Endodermal cell (in vitro differentiated cells): ENCODE data around the gene NID1. TPM values are rescaled to one million over a fixed set of nuclear protein-coding genes. Genes with fewer than 3 reads are reported as not detected.

Experiments
- DNase-seq: peaks from one replicate; pipeline ENCODE4 v3.0.0-alpha.2; 2017
- H3K27ac ChIP-seq: 2 replicates; pipeline ENCODE4 v1.5.1; 2013; ENCODE audit warnings: mild to moderate bottlenecking, low read depth, low read length, moderate library complexity
- H3K27me3 ChIP-seq: 2 replicates; pipeline ENCODE4 v1.6.1; 2013; ENCODE audit warnings: mild to moderate bottlenecking, low read length, moderate library complexity; ENCODE audit not compliant: insufficient read depth, control insufficient read depth, poor library complexity, severe bottlenecking
- H3K36me3 ChIP-seq: 2 replicates; pipeline ENCODE4 v1.7.0; 2013; ENCODE audit warnings: mild to moderate bottlenecking, low read length, moderate library complexity; ENCODE audit not compliant: control insufficient read depth, insufficient read depth
- H3K4me1 ChIP-seq: one replicate; pipeline ENCODE4 v1.7.0; 2013; ENCODE audit warnings: low read length; ENCODE audit not compliant: control insufficient read depth, insufficient read depth
- H3K4me3 ChIP-seq: 2 replicates; pipeline ENCODE4 v1.5.1; 2013; ENCODE audit warnings: mild to moderate bottlenecking, low read length, moderate library complexity
- H3K9ac ChIP-seq: 2 replicates; pipeline ENCODE4 v1.6.1; 2013; ENCODE audit warnings: mild to moderate bottlenecking, low read length, moderate library complexity; ENCODE audit not compliant: poor library complexity, severe bottlenecking; ENCODE audit errors: extremely low read depth
- H3K9me3 ChIP-seq: 2 replicates; pipeline ENCODE4 v1.6.1; 2013; ENCODE audit warnings: mild to moderate bottlenecking, low read length, moderate library complexity; ENCODE audit not compliant: control insufficient read depth
- H3K27ac Mint-ChIP-seq: 2 replicates; pipeline ENCODE4 v1.8.0; 2020; ENCODE audit warnings: mixed read lengths
- H3K27me3 Mint-ChIP-seq: 2 replicates; pipeline ENCODE4 v1.8.0; 2021; ENCODE audit warnings: mild to moderate bottlenecking, mixed read lengths; ENCODE audit not compliant: insufficient read depth
- H3K36me3 Mint-ChIP-seq: 2 replicates; pipeline ENCODE4 v1.8.0; 2020; ENCODE audit warnings: low read depth, mixed read lengths
- H3K4me1 Mint-ChIP-seq: 2 replicates; pipeline ENCODE4 v1.8.0; 2020; ENCODE audit warnings: mixed read lengths
- H3K4me3 Mint-ChIP-seq: 2 replicates; pipeline ENCODE4 v1.8.0; 2020; ENCODE audit warnings: mild to moderate bottlenecking, moderate library complexity, mixed read lengths
- H3K9me3 Mint-ChIP-seq: 2 replicates; pipeline ENCODE4 v1.8.0; 2020; ENCODE audit warnings: mild to moderate bottlenecking, mixed read lengths
- CTCF ChIP-seq: fragments of 200-600 bp; sonication (generic); conservative IDR thresholded peaks from 2 replicates; pipeline ENCODE4 v1.5.0; 2021; ENCODE audit warnings: antibody characterized with exemption, mild to moderate bottlenecking
- WGBS, 2 experiments: methylation state at CpG; one replicate each; pipeline versions ENCODE4 v1.1.5 to v1.1.7; 2013; ENCODE audit warnings: missing lambda C conversion rate in 2 of 2, mixed read lengths in 1 of 2; ENCODE audit not compliant: insufficient coverage in 1 of 2, insufficient read length in 1 of 2; 5-methylcytosine and 5-hydroxymethylcytosine counted together
- total RNA-seq, 2 donors: library from RNA; stranded (reverse); fragmentation: NEBNext Ultra II Directional in 1 of 2; extraction: Animal tissue kit (Norgen Biotek cat#: 25700) in 1 of 2; gene quantifications; 2 replicates in 1 of 2; 3 replicates in 1 of 2; pipeline ENCODE4 v1.2.1, GENCODE V29; 2021

The NID1 gene
- total RNA-seq, 2 donors from 2014 or later, result 12.7 to 18.3 TPM

GRCh38 chr1:236066828-236067386 lies 2.0 kb upstream of the NID1 start:
- Mint-ChIP-seq H3K4me1 (no peaks in the 10 kb centered on the region), H3K27ac (no peak overlapping the region), H3K36me3 (no peaks in the 10 kb centered on the region), H3K27me3 (peaks cover 55% of the 10 kb centered on the region), H3K9me3 (peaks cover 6% of the 10 kb centered on the region), H3K4me3 (no peak overlapping the region)
- Histone ChIP-seq H3K9me3 (no peaks in the 10 kb centered on the region), H3K36me3 (no peaks in the 10 kb centered on the region), H3K4me1 (no peaks in the 10 kb centered on the region), H3K4me3 (no peak overlapping the region), H3K27ac (no peak overlapping the region), H3K9ac (no peak overlapping the region), H3K27me3 (peaks cover 48% of the 10 kb centered on the region)
- no peak for DNase-seq
- TF ChIP-seq CTCF, result no peak
- WGBS, 2 experiments, result 82 to 85% methylated on average over 4 to 6 of the region's 6 CpGs

GRCh38 chr1:236066054-236066453 lies 1.2 kb upstream of the NID1 start:
- no peak for DNase-seq
- WGBS, 2 experiments, result 61 to 74% methylated on average over 2 to 6 of the region's 6 CpGs
- Mint-ChIP-seq H3K4me3 (peak overlapping the region; percentile 65), H3K36me3 (no peaks in the 10 kb centered on the region), H3K27me3 (peaks cover 55% of the 10 kb centered on the region), H3K27ac (no peak overlapping the region), H3K9me3 (peaks cover 6% of the 10 kb centered on the region), H3K4me1 (no peaks in the 10 kb centered on the region)
- Histone ChIP-seq H3K36me3 (no peaks in the 10 kb centered on the region), H3K27me3 (peaks cover 48% of the 10 kb centered on the region), H3K4me3 (no peak overlapping the region), H3K4me1 (no peaks in the 10 kb centered on the region), H3K9me3 (no peaks in the 10 kb centered on the region), H3K27ac (no peak overlapping the region), H3K9ac (no peak overlapping the region)
- TF ChIP-seq CTCF, result no peak

- Histone ChIP-seq H3K4me1 (no peaks in the 10 kb centered on the region), H3K27me3 (peaks cover 48% of the 10 kb centered on the region), H3K27ac (no peak overlapping the region), H3K4me3 (peak overlapping the region; percentile 80), H3K36me3 (no peaks in the 10 kb centered on the region), H3K9ac (no peak overlapping the region), H3K9me3 (no peaks in the 10 kb centered on the region)
- peaks cover 53% of the 10 kb centered on the region for H3K27me3 Mint-ChIP-seq
- H3K36me3 Mint-ChIP-seq, result no peaks in the 10 kb centered on the region
- H3K27ac Mint-ChIP-seq, result no peak overlapping the region
- H3K4me1 Mint-ChIP-seq, result no peaks in the 10 kb centered on the region
- peak overlapping the region; percentile 65 for H3K4me3 Mint-ChIP-seq
- WGBS, 2 experiments, result 9 to 12% methylated on average over 13 to 17 of the region's 17 CpGs
- TF ChIP-seq CTCF, result no peak
- H3K9me3 Mint-ChIP-seq, result peaks cover 3% of the 10 kb centered on the region
- peak; percentile 71 for DNase-seq
These were observed 667 bp upstream of the NID1 start for GRCh38 chr1:236065509-236066005.
